HL-60 (cell line): Measurements from ENCODE around the gene CCL13.

Experiments used
- DNase-seq, 2 experiments: peaks; one replicate each; pipeline ENCODE4 v3.0.0-alpha.2; 2010 to 2020; ENCODE audit warnings: low read depth in 1 of 2, low spot score in 1 of 2
- H3K27ac ChIP-seq: fragments of 250-450 bp; sonication (Bioruptor Pico); replicated peaks from 2 replicates; pipeline ENCODE4 v1.5.1; 2020; ENCODE audit warnings: mild to moderate bottlenecking, moderate library complexity
- H3K27me3 ChIP-seq: fragments of 250-450 bp; sonication (Bioruptor Pico); 2 replicates; pipeline ENCODE4 v1.5.1; 2021; ENCODE audit warnings: mild to moderate bottlenecking, moderate library complexity; ENCODE audit not compliant: insufficient read depth, poor library complexity, severe bottlenecking
- H3K4me3 ChIP-seq: replicated peaks from 2 replicates; pipeline ENCODE4 v1.5.1; 2011; ENCODE audit warnings: mild to moderate bottlenecking, control low read depth, low read length; ENCODE audit not compliant: insufficient read depth
- CTCF ChIP-seq: IDR thresholded peaks from one replicate; pipeline ENCODE4 v1.5.1; 2011; ENCODE audit warnings: low read length, control low read depth, inconsistent platforms; ENCODE audit not compliant: insufficient read depth
- GABPA ChIP-seq: IDR thresholded peaks from 2 replicates; pipeline ENCODE4 v1.6.1; 2012; ENCODE audit warnings: low read depth
- POLR2AphosphoS5 ChIP-seq: IDR thresholded peaks from 2 replicates; pipeline ENCODE4 v1.6.1; 2012; ENCODE audit warnings: low read depth
- SPI1 ChIP-seq: IDR thresholded peaks from 2 replicates; pipeline ENCODE4 v1.6.1; 2012; ENCODE audit warnings: low read depth, mild to moderate bottlenecking, borderline replicate concordance
- long read RNA-seq: library from polyadenylated mRNA; unstranded; transcript quantifications from one replicate; pipeline ENCODE4 v2.0.0, GENCODE V29; 2020
- TF ChIP-seq, protein P1 (sequence below): IDR thresholded peaks from 2 replicates; pipeline ENCODE4 v1.6.1; 2012; ENCODE audit warnings: low read depth; ENCODE audit not compliant: insufficient replicate concordance

Gene CCL13
- long read RNA-seq: 0 reads

DNA sequence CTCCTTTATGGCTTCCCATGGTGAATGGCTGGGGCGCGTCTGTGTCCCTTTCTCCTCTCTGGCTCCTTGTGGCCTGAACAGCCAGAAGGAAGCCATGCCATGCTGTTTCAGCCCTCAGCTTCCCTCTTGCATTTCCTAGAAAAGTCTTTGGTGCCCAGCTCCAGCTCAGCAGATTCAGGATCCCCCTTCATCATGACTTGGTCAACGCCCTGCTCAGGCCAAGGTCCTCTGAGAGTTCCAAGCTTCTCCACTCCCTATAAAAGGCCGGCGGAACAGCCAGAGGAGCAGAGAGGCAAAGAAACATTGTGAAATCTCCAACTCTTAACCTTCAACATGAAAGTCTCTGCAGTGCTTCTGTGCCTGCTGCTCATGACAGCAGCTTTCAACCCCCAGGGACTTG, at the start of gene CCL13:
CCL13 (plus strand) TSS at position 287 of the 400 bp plus-strand sequence; CDS start at position 334, 47 bp downstream.
- DNase-seq: no peak
- Histone ChIP-seq H3K27me3 (no peaks in the 10 kb centered on the region), H3K4me3 (no peak within 1 kb of the TSS), H3K27ac (no peak within 1 kb of the TSS)
- TF ChIP-seq CTCF: no peak
- TF ChIP-seq, protein P1, sequence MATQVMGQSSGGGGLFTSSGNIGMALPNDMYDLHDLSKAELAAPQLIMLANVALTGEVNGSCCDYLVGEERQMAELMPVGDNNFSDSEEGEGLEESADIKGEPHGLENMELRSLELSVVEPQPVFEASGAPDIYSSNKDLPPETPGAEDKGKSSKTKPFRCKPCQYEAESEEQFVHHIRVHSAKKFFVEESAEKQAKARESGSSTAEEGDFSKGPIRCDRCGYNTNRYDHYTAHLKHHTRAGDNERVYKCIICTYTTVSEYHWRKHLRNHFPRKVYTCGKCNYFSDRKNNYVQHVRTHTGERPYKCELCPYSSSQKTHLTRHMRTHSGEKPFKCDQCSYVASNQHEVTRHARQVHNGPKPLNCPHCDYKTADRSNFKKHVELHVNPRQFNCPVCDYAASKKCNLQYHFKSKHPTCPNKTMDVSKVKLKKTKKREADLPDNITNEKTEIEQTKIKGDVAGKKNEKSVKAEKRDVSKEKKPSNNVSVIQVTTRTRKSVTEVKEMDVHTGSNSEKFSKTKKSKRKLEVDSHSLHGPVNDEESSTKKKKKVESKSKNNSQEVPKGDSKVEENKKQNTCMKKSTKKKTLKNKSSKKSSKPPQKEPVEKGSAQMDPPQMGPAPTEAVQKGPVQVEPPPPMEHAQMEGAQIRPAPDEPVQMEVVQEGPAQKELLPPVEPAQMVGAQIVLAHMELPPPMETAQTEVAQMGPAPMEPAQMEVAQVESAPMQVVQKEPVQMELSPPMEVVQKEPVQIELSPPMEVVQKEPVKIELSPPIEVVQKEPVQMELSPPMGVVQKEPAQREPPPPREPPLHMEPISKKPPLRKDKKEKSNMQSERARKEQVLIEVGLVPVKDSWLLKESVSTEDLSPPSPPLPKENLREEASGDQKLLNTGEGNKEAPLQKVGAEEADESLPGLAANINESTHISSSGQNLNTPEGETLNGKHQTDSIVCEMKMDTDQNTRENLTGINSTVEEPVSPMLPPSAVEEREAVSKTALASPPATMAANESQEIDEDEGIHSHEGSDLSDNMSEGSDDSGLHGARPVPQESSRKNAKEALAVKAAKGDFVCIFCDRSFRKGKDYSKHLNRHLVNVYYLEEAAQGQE: no peak
- TF ChIP-seq GABPA: no peak
- no peak for TF ChIP-seq POLR2AphosphoS5
- TF ChIP-seq SPI1: no peak

- TF ChIP-seq SPI1: no peak
- no peak for TF ChIP-seq GABPA
- TF ChIP-seq CTCF: no peak
- TF ChIP-seq, protein P1: no peak
- TF ChIP-seq POLR2AphosphoS5: no peak
- no peaks in the 10 kb centered on the region for H3K27me3 ChIP-seq
- peak in 1 of 2 experiments; percentile 15 for DNase-seq
- H3K27ac ChIP-seq: no peak overlapping the region
- H3K4me3 ChIP-seq: no peak overlapping the region
Measured at GRCh38 chr17:34307110-34307509, 49.2 kb upstream of the CCL13 start.

DNA sequence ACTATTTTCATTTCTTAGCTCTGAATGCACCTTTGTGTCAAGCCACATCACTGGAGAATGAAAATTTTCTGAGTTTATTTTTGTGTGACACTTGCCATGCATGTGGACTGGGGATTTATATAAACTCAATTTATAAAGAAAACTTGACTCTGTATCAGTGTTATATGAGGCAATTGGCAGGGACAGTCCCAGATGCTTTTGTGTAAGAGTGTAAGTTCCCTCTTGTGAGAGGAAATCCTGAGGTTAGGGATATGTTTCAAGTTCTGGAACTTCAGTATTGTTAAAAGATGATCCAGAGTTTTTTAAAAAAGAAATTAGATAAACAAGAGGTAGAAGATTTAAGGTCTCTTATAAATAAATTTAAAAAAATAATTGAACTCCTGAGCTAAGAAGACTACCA, 47.9 kb upstream of the CCL13 start:
- no peak for TF ChIP-seq POLR2AphosphoS5
- TF ChIP-seq, protein P1: no peak
- TF ChIP-seq CTCF: no peak
- Histone ChIP-seq H3K27me3 (no peaks in the 10 kb centered on the region), H3K27ac (no peak overlapping the region), H3K4me3 (no peak overlapping the region)
- no peak for DNase-seq
